22Rv1 (cell line): ENCODE data around the gene LRRC1.

ENCODE experiments used
- ZFX ChIP-seq: fragments of 450-650 bp; IDR thresholded peaks from 2 replicates; pipeline ENCODE4 v1.6.1; 2017; ENCODE audit warnings: antibody characterized with exemption, borderline replicate concordance
- TF ChIP-seq, protein P1 (sequence below): fragments of 450-650 bp; IDR thresholded peaks from 2 replicates; pipeline ENCODE4 v1.5.1; 2017; ENCODE audit warnings: mild to moderate bottlenecking

DNA sequence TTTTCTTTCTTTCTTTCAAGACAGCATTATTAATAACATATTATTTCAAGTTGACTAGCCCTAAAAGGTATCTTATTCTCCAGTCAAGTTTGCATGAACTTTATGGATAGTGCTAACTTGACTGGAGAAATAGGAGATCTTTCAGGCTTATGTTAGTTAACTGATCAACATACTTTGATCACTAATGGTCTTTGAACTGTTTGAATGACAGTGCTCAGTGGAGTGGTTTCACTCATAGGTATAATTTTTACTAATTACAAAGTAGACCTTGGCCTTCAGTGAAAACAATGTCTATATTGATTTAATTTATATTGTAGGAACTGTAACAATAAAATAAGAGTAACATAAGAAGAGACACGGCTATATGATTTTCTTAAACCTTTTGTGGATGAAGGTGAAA, 8.0 kb upstream of the LRRC1 start:
- TF ChIP-seq, protein P1, sequence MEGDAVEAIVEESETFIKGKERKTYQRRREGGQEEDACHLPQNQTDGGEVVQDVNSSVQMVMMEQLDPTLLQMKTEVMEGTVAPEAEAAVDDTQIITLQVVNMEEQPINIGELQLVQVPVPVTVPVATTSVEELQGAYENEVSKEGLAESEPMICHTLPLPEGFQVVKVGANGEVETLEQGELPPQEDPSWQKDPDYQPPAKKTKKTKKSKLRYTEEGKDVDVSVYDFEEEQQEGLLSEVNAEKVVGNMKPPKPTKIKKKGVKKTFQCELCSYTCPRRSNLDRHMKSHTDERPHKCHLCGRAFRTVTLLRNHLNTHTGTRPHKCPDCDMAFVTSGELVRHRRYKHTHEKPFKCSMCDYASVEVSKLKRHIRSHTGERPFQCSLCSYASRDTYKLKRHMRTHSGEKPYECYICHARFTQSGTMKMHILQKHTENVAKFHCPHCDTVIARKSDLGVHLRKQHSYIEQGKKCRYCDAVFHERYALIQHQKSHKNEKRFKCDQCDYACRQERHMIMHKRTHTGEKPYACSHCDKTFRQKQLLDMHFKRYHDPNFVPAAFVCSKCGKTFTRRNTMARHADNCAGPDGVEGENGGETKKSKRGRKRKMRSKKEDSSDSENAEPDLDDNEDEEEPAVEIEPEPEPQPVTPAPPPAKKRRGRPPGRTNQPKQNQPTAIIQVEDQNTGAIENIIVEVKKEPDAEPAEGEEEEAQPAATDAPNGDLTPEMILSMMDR: no peak
- TF ChIP-seq ZFX: no peak
